BE2C (cell line): Measurements from ENCODE around the gene NELFA.

ENCODE experiments used
- DNase-seq: peaks from one replicate; pipeline ENCODE4 v3.0.0-alpha.2; 2020
- H3K27me3 ChIP-seq: fragments of 250-450 bp; sonication (Bioruptor Pico); 2 replicates; pipeline ENCODE4 v1.5.1; 2020; ENCODE audit warnings: mild to moderate bottlenecking
- H3K36me3 ChIP-seq: fragments of 250-450 bp; sonication (Bioruptor Pico); 2 replicates; pipeline ENCODE4 v1.5.1; 2020; ENCODE audit warnings: mild to moderate bottlenecking
- H3K4me1 ChIP-seq: fragments of 250-450 bp; sonication (Bioruptor Pico); 2 replicates; pipeline ENCODE4 v1.5.1; 2020
- H3K4me3 ChIP-seq: 2 replicates; pipeline ENCODE4 v1.5.1; 2011; ENCODE audit warnings: low read depth, low read length
- H3K9me3 ChIP-seq: fragments of 250-450 bp; sonication (Bioruptor Pico); 2 replicates; pipeline ENCODE4 v1.5.1; 2020
- TF ChIP-seq, protein P1 (sequence below): IDR thresholded peaks from 2 replicates; pipeline ENCODE4 v1.5.1; 2012; ENCODE audit warnings: mild to moderate bottlenecking, low read depth, low read length

The NELFA gene

GRCh38 chr4:1964971-1965370 lies 43.8 kb downstream of the NELFA start:
- TF ChIP-seq, protein P1, sequence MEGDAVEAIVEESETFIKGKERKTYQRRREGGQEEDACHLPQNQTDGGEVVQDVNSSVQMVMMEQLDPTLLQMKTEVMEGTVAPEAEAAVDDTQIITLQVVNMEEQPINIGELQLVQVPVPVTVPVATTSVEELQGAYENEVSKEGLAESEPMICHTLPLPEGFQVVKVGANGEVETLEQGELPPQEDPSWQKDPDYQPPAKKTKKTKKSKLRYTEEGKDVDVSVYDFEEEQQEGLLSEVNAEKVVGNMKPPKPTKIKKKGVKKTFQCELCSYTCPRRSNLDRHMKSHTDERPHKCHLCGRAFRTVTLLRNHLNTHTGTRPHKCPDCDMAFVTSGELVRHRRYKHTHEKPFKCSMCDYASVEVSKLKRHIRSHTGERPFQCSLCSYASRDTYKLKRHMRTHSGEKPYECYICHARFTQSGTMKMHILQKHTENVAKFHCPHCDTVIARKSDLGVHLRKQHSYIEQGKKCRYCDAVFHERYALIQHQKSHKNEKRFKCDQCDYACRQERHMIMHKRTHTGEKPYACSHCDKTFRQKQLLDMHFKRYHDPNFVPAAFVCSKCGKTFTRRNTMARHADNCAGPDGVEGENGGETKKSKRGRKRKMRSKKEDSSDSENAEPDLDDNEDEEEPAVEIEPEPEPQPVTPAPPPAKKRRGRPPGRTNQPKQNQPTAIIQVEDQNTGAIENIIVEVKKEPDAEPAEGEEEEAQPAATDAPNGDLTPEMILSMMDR = no peak
- DNase-seq = no peak
- Histone ChIP-seq H3K4me1 (no peaks in the 10 kb centered on the region), H3K4me3 (no peak overlapping the region), H3K9me3 (no peaks in the 10 kb centered on the region), H3K36me3 (peaks cover 81% of the 10 kb centered on the region), H3K27me3 (no peaks in the 10 kb centered on the region)

DNA sequence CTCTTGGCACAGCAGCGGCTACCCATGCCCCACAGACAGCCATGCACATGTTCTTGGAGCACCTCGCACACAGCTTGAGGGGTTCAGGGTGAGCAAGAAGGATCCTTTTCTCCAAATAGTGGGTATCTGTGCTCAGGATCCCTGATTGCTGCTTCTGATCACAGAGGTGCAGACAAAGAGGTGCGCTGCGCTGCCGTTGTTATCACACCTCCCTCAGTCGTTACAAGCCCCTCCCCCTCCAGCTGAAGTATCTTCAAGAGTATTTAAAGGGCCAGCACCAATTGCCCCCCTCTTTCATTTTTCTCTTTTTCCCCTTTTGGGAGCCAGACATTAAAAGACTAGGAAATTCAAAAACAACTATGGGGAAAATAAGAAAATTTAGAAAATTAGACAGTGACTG lies 44.3 kb downstream of the NELFA start:
- Histone ChIP-seq H3K9me3 (no peaks in the 10 kb centered on the region), H3K27me3 (no peaks in the 10 kb centered on the region), H3K4me3 (no peak overlapping the region), H3K36me3 (peaks cover 82% of the 10 kb centered on the region), H3K4me1 (no peaks in the 10 kb centered on the region)
- DNase-seq = no peak
- TF ChIP-seq, protein P1 = no peak

DNA sequence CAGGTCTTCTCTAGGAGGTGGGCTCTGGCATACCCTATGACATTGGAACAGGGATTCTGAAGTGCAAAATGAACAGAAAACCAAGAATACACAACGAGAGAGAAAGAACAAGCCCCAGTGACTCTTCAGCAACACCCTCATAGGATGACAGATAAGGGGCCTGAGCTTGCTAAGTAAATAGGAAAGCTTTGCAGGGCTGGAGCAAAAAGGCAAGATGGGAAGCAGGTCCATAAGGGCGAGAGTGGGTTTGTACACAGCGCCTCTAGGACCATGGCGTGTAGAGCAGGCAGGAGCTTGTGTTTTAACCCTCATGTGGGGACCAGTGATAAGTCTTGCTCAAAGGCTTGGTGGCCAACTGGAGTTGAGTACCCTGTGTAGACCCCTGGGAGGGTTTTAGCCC lies 45.8 kb downstream of the NELFA start:
- no peak overlapping the region for H3K4me3 ChIP-seq
- H3K9me3 ChIP-seq = no peaks in the 10 kb centered on the region
- no peak for DNase-seq
- H3K4me1 ChIP-seq = no peaks in the 10 kb centered on the region
- H3K36me3 ChIP-seq = peaks cover 82% of the 10 kb centered on the region
- TF ChIP-seq, protein P1 = no peak
- no peaks in the 10 kb centered on the region for H3K27me3 ChIP-seq

GRCh38 chr4:1961563-1961962 lies 47.2 kb downstream of the NELFA start:
- DNase-seq = no peak
- Histone ChIP-seq H3K27me3 (no peaks in the 10 kb centered on the region), H3K36me3 (peaks cover 86% of the 10 kb centered on the region), H3K4me3 (no peak overlapping the region), H3K9me3 (no peaks in the 10 kb centered on the region), H3K4me1 (no peaks in the 10 kb centered on the region)
- TF ChIP-seq, protein P1 = no peak

DNA sequence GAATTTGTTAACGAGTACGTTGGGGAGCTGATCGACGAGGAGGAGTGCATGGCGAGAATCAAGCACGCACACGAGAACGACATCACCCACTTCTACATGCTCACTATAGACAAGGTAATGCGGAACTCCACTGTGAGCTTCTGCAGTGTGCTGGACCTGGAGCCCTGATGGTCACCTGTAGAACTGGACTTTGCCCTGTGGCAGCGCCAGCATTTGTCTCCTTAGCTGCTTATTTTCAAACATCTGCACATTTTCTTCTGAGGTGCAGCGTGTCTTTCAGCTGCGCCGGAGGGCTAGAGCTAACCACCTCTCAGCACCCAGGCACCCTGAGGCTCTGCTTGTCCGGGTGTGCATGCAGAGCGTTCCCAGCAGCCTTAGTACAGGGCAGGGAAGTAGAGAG lies 47.7 kb downstream of the NELFA start:
- Histone ChIP-seq H3K36me3 (peaks cover 91% of the 10 kb centered on the region), H3K27me3 (no peaks in the 10 kb centered on the region), H3K4me1 (no peaks in the 10 kb centered on the region), H3K9me3 (no peaks in the 10 kb centered on the region), H3K4me3 (no peak overlapping the region)
- TF ChIP-seq, protein P1 = no peak
- no peak for DNase-seq

DNA sequence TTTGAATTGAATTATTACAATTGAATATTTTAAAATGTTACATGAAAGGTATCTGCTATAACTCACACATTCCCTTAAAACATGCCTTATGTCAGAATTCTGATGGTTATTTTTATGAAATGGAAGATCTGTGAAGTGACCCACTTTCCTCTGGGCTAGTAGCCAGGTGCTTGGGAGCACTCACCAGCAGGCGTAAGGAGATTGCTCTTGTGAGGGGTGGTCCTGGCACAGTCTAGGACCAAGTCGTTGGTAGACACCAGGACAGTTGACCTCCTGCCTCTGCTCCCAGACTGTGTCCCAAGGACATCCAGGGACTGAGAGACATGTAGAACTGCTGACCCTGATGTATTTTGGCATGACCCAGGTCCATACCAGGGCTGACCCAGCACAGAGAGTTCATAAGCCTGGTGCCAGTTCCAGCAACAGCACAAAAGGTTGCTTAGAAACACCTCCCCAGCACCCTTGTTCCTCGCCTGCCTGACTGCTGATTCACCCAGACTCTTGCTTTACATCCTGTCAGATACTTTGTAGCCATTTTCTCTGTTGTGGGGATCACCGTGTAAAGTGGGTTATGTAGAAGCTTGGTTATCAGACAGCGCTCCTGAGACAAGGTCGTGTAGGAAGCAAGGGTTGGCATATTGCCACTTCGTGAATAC lies 48.5 kb downstream of the NELFA start:
- Histone ChIP-seq H3K36me3 (peaks cover 91% of the 10 kb centered on the region), H3K27me3 (no peaks in the 10 kb centered on the region), H3K4me1 (no peaks in the 10 kb centered on the region), H3K4me3 (no peak overlapping the region), H3K9me3 (no peaks in the 10 kb centered on the region)
- no peak for DNase-seq
- TF ChIP-seq, protein P1 = no peak
